WTC11 (cell line): ENCODE data around the gene CACYBP.

ENCODE experiments used
- NFYB ChIP-seq: sonication (generic); formaldehyde crosslinking; conservative IDR thresholded peaks from 2 replicates; pipeline ENCODE4 v1.8.0; 2022; ENCODE audit warnings: low read depth, missing genetic modification reagents
- NR2C2 ChIP-seq: sonication (generic); formaldehyde crosslinking; IDR thresholded peaks from 2 replicates; pipeline ENCODE4 v1.8.0; 2022; ENCODE audit warnings: mild to moderate bottlenecking, missing genetic modification reagents
- TF ChIP-seq, protein P1 (sequence below): fragments of 200-600 bp; IDR thresholded peaks from 2 replicates; pipeline ENCODE4 v1.8.0; 2022; ENCODE audit warnings: antibody characterized with exemption
- TF ChIP-seq, protein P2 (sequence below): sonication (generic); formaldehyde crosslinking; IDR thresholded peaks from 2 replicates; pipeline ENCODE4 v1.8.0; 2022; ENCODE audit warnings: mild to moderate bottlenecking, missing genetic modification reagents
- TF ChIP-seq, protein P3 (sequence below): sonication (generic); formaldehyde crosslinking; IDR thresholded peaks from 2 replicates; pipeline ENCODE4 v1.8.0; 2022; ENCODE audit warnings: mild to moderate bottlenecking, missing genetic modification reagents
- TF ChIP-seq, protein P4 (sequence below): sonication (generic); formaldehyde crosslinking; IDR thresholded peaks from 2 replicates; pipeline ENCODE4 v1.8.1; 2022; ENCODE audit warnings: low read depth, mild to moderate bottlenecking, moderate library complexity, missing genetic modification reagents, borderline replicate concordance
- TF ChIP-seq, protein P5 (sequence below): fragments of 250-450 bp; sonication (Bioruptor Pico); conservative IDR thresholded peaks from 2 replicates; pipeline ENCODE4 v1.9.0; 2021; ENCODE audit warnings: mild to moderate bottlenecking

DNA sequence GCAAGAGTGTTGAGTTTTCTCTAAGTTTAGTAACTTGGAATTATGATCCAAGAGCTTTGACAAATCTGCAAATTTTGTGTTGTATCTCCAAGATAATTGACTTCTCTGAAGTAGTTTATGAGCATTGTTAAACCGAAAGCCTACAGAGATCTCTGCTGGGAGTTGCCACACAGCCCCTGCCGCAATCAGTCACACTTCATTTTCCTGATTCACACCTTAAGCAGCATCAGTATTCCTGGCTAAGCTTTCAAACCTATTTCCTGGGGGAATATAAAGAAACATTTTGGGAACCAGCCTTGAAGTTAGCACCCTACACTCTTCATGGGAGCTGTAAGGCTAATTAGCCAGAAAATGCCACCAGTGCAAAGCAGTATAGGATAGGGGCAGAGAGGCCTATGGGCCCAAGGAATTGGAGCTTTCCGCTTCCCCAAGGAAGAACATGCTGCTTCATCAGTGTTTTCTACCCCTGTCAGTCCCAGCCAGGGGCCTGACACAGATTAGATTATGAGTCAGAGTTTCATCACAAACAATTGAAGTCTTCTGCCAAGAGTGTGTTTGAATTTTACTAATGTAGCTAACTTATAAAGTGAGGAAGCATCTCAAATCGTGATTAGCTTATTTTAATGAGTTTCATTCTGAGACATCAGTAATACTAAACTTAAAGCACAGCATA is 23.2 kb upstream of the CACYBP start:
- TF ChIP-seq, protein P1, sequence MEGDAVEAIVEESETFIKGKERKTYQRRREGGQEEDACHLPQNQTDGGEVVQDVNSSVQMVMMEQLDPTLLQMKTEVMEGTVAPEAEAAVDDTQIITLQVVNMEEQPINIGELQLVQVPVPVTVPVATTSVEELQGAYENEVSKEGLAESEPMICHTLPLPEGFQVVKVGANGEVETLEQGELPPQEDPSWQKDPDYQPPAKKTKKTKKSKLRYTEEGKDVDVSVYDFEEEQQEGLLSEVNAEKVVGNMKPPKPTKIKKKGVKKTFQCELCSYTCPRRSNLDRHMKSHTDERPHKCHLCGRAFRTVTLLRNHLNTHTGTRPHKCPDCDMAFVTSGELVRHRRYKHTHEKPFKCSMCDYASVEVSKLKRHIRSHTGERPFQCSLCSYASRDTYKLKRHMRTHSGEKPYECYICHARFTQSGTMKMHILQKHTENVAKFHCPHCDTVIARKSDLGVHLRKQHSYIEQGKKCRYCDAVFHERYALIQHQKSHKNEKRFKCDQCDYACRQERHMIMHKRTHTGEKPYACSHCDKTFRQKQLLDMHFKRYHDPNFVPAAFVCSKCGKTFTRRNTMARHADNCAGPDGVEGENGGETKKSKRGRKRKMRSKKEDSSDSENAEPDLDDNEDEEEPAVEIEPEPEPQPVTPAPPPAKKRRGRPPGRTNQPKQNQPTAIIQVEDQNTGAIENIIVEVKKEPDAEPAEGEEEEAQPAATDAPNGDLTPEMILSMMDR, result no peak
- TF ChIP-seq, protein P2, sequence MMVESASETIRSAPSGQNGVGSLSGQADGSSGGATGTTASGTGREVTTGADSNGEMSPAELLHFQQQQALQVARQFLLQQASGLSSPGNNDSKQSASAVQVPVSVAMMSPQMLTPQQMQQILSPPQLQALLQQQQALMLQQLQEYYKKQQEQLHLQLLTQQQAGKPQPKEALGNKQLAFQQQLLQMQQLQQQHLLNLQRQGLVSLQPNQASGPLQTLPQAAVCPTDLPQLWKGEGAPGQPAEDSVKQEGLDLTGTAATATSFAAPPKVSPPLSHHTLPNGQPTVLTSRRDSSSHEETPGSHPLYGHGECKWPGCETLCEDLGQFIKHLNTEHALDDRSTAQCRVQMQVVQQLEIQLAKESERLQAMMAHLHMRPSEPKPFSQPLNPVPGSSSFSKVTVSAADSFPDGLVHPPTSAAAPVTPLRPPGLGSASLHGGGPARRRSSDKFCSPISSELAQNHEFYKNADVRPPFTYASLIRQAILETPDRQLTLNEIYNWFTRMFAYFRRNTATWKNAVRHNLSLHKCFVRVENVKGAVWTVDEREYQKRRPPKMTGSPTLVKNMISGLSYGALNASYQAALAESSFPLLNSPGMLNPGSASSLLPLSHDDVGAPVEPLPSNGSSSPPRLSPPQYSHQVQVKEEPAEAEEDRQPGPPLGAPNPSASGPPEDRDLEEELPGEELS, result no peak
- TF ChIP-seq NFYB (no peak), NR2C2 (CRISPR knock-in tag) (no peak)
- TF ChIP-seq, protein P3, sequence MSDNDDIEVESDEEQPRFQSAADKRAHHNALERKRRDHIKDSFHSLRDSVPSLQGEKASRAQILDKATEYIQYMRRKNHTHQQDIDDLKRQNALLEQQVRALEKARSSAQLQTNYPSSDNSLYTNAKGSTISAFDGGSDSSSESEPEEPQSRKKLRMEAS (CRISPR knock-in tag), result no peak
- TF ChIP-seq, protein P4, sequence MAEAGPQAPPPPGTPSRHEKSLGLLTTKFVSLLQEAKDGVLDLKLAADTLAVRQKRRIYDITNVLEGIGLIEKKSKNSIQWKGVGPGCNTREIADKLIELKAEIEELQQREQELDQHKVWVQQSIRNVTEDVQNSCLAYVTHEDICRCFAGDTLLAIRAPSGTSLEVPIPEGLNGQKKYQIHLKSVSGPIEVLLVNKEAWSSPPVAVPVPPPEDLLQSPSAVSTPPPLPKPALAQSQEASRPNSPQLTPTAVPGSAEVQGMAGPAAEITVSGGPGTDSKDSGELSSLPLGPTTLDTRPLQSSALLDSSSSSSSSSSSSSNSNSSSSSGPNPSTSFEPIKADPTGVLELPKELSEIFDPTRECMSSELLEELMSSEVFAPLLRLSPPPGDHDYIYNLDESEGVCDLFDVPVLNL (CRISPR knock-in tag), result no peak
- TF ChIP-seq, protein P5, sequence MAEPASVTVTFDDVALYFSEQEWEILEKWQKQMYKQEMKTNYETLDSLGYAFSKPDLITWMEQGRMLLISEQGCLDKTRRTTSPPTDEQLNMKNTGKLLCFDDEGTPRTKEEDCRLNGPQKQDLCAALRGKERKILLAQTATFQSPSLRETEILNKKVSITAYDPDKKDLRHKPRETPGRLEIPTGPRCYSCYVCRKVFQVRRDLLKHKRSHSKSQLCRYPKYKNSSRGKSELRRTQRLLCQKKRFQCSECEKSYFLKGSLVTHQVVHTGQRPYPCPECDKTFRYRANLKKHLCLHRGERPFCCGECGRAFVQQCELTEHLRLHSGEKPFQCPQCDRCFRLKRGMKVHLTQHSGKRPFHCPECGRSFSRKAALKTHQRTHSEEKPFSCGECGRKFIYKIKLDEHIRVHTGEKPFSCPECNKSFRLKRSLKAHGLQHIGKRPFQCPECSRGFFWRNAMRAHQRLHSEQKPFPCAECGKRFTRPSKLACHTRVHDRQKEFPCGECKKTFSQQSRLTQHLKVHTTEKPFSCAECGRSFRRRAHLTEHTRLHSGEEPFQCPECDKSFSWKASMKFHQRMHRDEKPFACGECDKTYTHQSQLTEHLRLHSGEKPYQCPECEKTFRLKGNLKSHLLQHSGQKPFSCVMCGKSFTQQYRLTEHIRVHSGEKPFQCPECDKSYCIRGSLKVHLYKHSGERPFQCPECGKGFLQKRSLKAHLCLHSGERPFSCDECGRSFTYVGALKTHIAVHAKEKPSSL (CRISPR knock-in tag), result no peak
